A549 treated with RU486 at 1 μM for 4 hours (cell line): ENCODE data around the gene TREX2. TPM values are rescaled to one million over a fixed set of nuclear protein-coding genes. Genes with fewer than 3 reads are reported as not detected.

Source experiments
- total RNA-seq: library from RNA; stranded (reverse); fragments of 200-300 nt; extraction: Qiagen RNA extraction; gene quantifications from 5 replicates; pipeline ENCODE4 v1.2.3, GENCODE V29; 2022; ENCODE audit warnings: low read depth

Gene TREX2
- total RNA-seq = 0.67 to 1.8 TPM (median 1.6 TPM) in 5 replicates

GRCh38 chrX:153445856-153446635, at the start of gene TREX2:
TREX2 (minus strand) TSS chrX:153446056; CDS start chrX:153445430, 626 bp downstream.

GRCh38 chrX:153494541-153495361, 48.9 kb upstream of the TREX2 start, which contains the start of gene BGN:
BGN (plus strand) TSS chrX:153494980; CDS start chrX:153504632, 9,652 bp downstream.

GRCh38 chrX:153470411-153471363, 24.8 kb upstream of the TREX2 start, which contains the start of gene HAUS7:
HAUS7 (minus strand) TSS chrX:153470576; CDS start chrX:153470557, 19 bp downstream.

GRCh38 chrX:153411255-153411987, 34.4 kb downstream of the TREX2 start, which contains the start of gene ZFP92:
ZFP92 (plus strand) TSS chrX:153411472; CDS start chrX:153418323, 6,851 bp downstream.

GRCh38 chrX:153401133-153401764, 44.6 kb downstream of the TREX2 start, which contains the start of gene PNMA6E:
PNMA6E (minus strand) TSS chrX:153401350; CDS start chrX:153398849, 2,501 bp downstream.

Other genes starting within 250 kb of the TREX2 start
- not detected in 5 replicates for gene PNMA6F, start 124.3 kb downstream of the TREX2 start, total RNA-seq
- gene ZNF275, start 111.9 kb downstream of the TREX2 start, total RNA-seq = 4.3 to 6.0 TPM (median 5.5 TPM) in 5 replicates
- gene PNMA6E, start 44.7 kb downstream of the TREX2 start, total RNA-seq = not detected in 5 replicates
- 0.31 to 0.62 TPM (median 0.50 TPM) in 5 replicates for gene ZFP92, start 34.6 kb downstream of the TREX2 start, total RNA-seq
- gene HAUS7, start 24.5 kb upstream of the TREX2 start, total RNA-seq = 55.8 to 60.1 TPM (median 57.6 TPM) in 5 replicates
- gene BGN, start 48.9 kb upstream of the TREX2 start, total RNA-seq = 0.07 TPM in 1 of 5 replicates, not detected in the others
- 0.06 to 0.15 TPM (median 0.10 TPM) in 4 of 5 replicates, not detected in the other for gene ATP2B3, start 71.6 kb upstream of the TREX2 start, total RNA-seq
- gene CCNQ, start 153.1 kb upstream of the TREX2 start, total RNA-seq = 37.3 to 57.1 TPM (median 54.5 TPM) in 5 replicates
- gene DUSP9, start 201.1 kb upstream of the TREX2 start, total RNA-seq = 0.89 to 2.1 TPM (median 1.4 TPM) in 5 replicates
- gene PNCK, start 227.8 kb upstream of the TREX2 start, total RNA-seq = 0.16 to 2.0 TPM (median 0.49 TPM) in 4 of 5 replicates, not detected in the other
- gene SLC6A8, start 241.9 kb upstream of the TREX2 start, total RNA-seq = 8.8 to 12.5 TPM (median 9.8 TPM) in 5 replicates